Frontal cortex (tissue), 4 donors: ENCODE results near the gene TRAF3. TPM values are rescaled to one million over a fixed set of nuclear protein-coding genes. Genes with fewer than 3 reads are reported as not detected.
"Not testable (repeated sequence)": the region's sequence is repeated elsewhere in the genome, so short reads cannot be mapped to it uniquely, and the experiment has no call there.

Source experiments
- DNase-seq, 2 donors: peaks; one replicate each; pipeline ENCODE4 v3.0.0; 2012; ENCODE audit warnings: low spot score in 2 of 2
- FAIRE-seq: peaks from 2 replicates; lab custom pipeline; 2012; peaks lifted over from hg19 to GRCh38; lab: Jason Lieb, UNC
- total RNA-seq: library from RNA; depleted of rRNA; stranded (reverse); fragments of >200 nt; gene quantifications from one replicate; pipeline ENCODE4 v1.2.3, GENCODE V29; 2014
- donor health status: control.
- donor health status: control.
- donor health status: control.

The TRAF3 gene
- total RNA-seq, 1 donor from 2014 or later, result 15.1 TPM

- no peak for DNase-seq
- no peak for FAIRE-seq
Measured at GRCh38 chr14:102849526-102850379, 72.5 kb downstream of the TRAF3 start.

GRCh38 chr14:102853648-102854047 is 76.4 kb downstream of the TRAF3 start:
- FAIRE-seq (no peak), DNase-seq (no peak)

GRCh38 chr14:102854091-102854703 is 76.9 kb downstream of the TRAF3 start:
- DNase-seq, result no peak
- FAIRE-seq, result no peak

GRCh38 chr14:102856179-102856578 is 78.9 kb downstream of the TRAF3 start:
- DNase-seq (no peak), FAIRE-seq (no peak)

DNA sequence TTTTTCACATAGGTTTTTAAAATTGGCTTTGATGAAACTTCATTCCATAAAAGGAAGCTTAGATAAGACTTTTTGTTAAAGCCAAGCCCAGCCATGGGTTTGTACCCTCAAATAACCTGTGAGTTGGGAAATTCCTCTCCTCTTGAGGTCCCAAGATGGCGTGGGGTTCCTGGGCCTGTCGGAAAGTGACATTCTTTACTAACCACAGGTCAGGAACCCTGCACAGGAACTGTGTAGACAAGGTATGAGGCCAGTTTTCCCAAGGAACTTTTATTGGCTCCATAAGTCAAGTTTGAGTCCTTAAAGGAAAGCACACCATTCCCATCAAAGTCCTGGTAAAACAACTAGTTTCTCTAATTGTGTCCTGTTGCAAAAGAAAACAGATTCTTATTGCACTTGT is 80.2 kb downstream of the TRAF3 start:
- DNase-seq (no peak), FAIRE-seq (no peak)

DNA sequence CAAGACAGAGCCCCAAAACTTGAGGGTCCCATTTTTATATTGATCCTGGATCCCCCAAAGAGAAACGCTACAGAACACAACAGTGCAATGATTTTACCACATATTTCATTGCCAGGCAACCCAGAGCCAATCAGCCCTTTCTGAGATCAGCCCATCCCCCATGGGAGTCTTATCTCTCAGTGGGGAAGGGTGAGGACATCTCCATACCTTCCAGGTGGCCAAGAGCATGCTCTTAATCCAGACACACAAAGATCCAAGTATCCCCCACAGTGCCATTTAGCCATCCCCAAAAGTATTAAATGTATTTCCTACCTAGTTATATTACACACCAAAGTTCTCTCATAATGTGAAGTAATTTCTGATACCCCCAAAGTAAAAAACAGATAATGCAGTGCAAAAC is 82.7 kb downstream of the TRAF3 start:
- FAIRE-seq, result no peak

DNA sequence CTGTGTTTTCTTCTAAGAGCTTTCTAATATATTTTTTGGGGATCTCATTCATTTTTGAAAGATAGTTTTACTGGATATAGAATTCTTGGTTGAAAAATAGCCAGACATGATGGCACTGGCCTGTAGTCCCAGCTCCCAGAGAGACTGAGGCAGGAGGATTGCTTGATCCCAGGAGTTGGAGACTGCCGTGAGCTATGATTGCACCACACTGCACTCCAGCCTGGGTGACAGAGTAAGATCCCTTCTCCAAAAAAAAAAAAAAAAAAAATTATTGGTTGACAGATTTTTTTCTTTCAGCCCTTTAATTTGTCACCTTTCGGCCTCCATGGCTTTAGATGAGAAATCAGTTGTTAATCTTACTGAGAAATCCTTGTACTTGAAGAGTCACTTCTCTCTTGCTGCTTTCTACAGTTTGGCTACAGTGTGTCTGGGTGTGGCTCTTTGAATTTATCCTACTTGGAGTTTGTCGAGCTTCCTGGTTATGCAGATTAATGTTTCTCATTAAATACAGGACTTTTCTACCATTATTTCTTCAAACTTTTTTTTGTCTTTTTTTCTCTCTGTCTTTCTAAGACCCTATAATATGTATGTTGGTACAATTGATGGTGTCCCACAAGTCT is 85.0 kb downstream of the TRAF3 start:
- DNase-seq (no peak), FAIRE-seq (no peak)

More for the DNA sequence above, 82.7 kb downstream of the TRAF3 start:
- DNase-seq, result no peak

DNA sequence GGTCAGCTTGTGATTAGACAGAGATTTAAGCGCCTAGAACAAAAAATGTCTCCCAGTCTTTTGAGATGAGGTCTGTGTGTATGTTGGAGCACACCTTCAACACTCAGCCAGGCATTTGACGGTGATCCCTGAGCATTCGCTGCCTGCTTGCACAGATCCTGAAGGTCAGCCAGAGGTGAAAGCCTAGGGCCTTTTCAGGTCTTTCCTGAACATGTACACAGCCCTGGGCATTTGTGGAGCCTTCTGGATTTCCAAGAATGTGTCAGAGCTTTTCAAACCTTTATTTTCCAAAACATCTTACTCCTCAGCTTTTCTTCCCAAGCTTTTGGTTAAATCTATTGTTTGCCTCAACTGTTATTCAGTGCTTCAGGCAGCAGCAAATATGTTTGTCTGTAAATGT is 86.1 kb downstream of the TRAF3 start:
- FAIRE-seq (no peak), DNase-seq (no peak)

DNA sequence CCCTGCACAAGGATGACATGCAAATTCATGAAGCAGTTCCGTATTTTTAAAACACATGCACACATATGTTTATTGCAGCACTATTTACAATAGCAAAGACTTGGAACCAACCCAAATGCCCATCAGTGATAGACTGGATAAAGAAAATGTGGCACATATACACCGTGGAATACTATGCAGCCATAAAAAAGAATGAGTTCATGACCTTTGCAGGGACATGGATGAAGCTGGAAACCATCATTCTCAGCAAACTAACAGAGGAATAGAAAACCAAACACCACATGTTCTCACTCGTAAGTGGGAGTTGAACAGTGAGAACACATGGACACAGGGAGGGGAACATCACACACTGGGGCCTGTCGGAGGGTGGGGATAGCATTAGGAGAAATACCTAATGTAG is 88.7 kb downstream of the TRAF3 start:
- FAIRE-seq, DNase-seq: not testable (repeated sequence)

- DNase-seq (no peak), FAIRE-seq (no peak)
Measured at GRCh38 chr14:102866982-102867761, 89.9 kb downstream of the TRAF3 start.

DNA sequence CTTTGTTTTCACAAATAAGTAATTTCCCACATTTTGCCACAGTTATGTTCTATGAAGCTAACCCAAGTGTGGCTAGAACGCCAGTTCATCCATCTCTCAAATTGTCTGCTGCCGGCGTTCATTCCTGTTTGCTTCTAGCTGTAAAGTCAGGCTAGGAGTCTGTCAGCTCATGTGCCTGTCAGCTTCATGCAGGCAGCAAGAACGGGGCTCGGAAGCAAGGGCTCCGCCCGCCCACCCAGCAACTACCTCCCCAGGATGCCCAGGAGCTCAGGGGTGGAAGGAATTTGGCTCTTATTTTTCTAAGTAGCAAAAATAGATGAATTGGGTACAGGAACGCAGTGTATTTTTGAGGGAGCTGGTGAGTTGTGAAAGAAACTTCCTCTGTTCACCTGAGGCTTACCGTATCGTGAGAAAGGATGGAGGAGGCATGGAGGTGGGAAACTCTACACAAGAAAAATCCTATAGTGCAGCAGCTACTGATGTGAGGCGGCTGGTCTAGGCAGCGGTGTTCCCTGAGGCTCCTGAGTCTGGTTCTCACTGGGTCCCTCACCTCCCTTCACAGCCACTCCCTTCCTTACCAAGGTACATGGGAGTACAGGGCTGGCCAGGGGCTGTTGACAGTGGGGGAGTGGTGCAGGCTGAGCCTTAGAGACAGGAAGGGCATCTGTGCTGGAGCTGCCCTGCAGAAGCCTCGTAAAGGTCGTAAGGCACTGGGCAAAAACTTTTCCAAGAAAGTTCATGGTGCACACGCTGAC is 90.8 kb downstream of the TRAF3 start:
- FAIRE-seq, result no peak

DNA sequence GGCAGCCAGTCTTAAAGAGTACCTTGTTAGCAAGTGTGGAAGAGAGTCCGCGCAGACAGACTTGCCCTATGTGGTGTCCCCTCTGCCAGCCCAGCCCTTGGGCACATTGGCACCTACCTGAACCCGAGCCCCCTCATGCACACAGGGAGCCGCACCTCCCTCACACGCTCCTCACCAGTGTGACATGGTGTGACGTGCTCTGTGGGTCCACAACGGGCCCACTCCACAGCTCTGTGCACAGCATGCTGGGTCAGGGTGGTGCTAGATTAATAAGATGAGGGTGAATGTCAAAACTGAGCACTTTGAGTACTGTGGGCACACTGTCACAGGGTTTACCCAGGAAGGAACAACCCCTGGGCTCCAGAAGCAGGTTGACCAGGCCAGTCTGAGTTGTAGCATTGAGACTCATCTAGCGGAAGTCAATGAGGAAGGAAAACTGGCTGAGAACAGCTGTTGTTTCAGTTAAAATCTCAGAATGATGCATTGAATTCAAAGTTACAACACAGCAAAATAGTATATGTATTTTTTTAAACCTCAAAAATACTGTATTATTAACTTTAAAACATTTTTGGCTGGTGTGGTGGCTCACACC is 91.8 kb downstream of the TRAF3 start:
- DNase-seq, result no peak
- FAIRE-seq, result no peak

More for the DNA sequence above, 90.8 kb downstream of the TRAF3 start:
- DNase-seq, result no peak

- DNase-seq (no peak), FAIRE-seq (no peak)
Measured at GRCh38 chr14:102870246-102870645, 93.0 kb downstream of the TRAF3 start.

DNA sequence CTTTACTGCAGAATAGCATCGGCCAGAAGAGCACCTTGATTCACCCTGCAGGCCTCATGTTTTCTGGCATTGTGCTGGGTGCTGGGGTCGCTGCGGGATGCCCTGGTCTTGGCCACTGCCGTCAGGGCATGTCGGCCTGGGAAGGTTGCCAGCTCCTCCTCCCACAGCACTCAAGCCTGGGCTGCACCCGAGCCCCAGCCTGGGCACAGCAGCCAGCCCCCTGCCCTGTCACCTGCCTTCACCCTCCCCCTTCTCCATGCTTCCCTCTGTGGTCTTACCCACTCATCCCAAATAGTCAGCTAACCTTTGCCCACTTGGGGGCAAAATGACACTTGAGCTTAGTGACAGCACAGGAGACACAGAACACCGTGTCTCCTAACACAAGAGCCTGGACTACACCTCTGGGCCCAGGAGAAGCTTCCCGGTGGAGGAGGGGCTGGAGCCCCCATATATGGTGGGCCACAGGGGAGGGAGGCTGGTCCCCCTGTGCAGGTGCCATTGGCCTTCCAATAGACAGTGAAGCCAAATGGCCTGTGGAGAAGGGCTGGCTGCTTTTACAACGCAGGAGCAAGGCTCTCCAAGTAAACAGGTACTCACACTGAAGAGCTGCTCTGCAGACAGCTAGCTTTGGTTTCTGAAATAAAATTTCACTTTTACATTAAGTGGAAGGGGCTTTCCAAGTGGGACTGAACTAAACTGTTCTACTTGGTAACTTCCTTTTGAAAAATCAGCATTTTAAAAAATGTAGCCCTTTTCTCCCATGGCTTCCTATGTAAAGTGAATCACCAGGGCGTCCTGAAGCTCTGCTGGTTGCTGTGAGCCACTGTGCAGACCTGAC is 94.0 kb downstream of the TRAF3 start:
- DNase-seq (no peak), FAIRE-seq (no peak)

GRCh38 chr14:102872020-102872419 is 94.8 kb downstream of the TRAF3 start:
- DNase-seq (no peak), FAIRE-seq (no peak)

- DNase-seq (no peak), FAIRE-seq (no peak)
Measured at GRCh38 chr14:102873131-102873530, 95.9 kb downstream of the TRAF3 start.

DNA sequence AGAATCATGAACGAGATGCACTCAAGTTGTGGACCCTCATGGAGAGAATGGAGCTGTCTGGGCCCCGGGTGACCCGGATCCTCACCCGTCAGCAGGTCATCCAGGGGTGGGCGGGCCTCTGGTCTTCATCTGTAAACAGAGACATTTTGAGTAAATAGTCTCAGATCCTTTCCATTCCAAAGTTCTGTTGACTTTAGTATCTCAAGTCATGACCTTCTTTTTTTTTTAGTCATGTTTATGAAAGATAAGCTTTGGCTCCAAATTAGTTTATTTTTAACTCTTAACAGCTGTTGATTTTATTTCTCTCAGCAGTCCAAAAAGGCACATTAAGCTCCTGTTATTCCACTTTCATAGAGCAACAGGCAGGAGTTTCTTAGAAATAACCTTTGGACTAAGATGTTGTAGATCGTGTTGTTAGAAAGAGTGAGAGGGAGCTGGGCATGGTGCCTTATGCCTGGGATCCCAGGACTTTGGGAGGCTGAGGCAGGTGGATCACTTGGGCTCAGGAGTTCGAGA is 96.4 kb downstream of the TRAF3 start:
- DNase-seq (no peak), FAIRE-seq (no peak)

DNA sequence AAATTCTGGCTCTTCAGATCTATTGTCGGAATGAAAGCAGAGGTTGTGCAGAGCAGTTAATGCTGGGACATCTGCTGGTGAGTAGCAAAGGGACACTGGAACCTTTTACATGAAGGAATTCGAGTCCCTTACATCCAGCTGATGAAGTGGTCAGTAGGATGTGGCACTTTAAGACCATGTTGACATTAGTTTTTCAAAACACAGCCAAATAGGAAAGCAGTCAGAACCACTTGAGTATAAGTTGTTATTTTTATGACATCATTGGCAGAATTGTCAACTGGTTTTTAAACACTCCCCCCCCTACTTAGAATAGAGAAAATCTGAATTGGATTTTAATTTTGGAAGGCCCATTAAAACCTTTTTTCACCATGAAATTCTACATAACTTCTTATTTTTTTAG is 98.4 kb downstream of the TRAF3 start:
- no peak for FAIRE-seq
- no peak for DNase-seq
